Skeletal muscle tissue (tissue), 4 donors: Measurements from ENCODE around the gene XPR1. TPM values are rescaled to one million over a fixed set of nuclear protein-coding genes. Genes with fewer than 3 reads are reported as not detected.
"Not testable (repeated sequence)": the region's sequence is repeated elsewhere in the genome, so short reads cannot be mapped to it uniquely, and the experiment has no call there.

Experiments used
- H3K27ac ChIP-seq: one replicate; pipeline ENCODE4 v1.7.0; 2013; ENCODE audit warnings: mild to moderate bottlenecking, low read depth, low read length, inconsistent platforms
- H3K27me3 ChIP-seq, 3 donors: one replicate each; pipeline ENCODE4 v1.7.0; 2013; ENCODE audit warnings: low read length in 3 of 3; ENCODE audit not compliant: control insufficient read depth in 3 of 3, insufficient read depth in 3 of 3
- H3K36me3 ChIP-seq, 3 donors: one replicate each; pipeline ENCODE4 v1.7.0; 2013; ENCODE audit warnings: low read length in 3 of 3; ENCODE audit not compliant: control insufficient read depth in 3 of 3, insufficient read depth in 3 of 3
- H3K4me1 ChIP-seq, 3 donors: one replicate each; pipeline ENCODE4 v1.7.0; 2013; ENCODE audit warnings: low read length in 3 of 3, mild to moderate bottlenecking in 3 of 3; ENCODE audit not compliant: control insufficient read depth in 3 of 3, insufficient read depth in 3 of 3
- H3K4me3 ChIP-seq, 3 donors: one replicate each; pipeline ENCODE4 v1.7.0; 2013; ENCODE audit warnings: low read length in 3 of 3
- H3K9ac ChIP-seq, 3 donors: one replicate each; pipeline ENCODE4 v1.7.0; 2013; ENCODE audit warnings: low read length in 3 of 3, mild to moderate bottlenecking in 3 of 3, moderate library complexity in 2 of 3, low read depth in 1 of 3
- H3K9me3 ChIP-seq, 3 donors: one replicate each; pipeline ENCODE4 v1.7.0; 2013; ENCODE audit warnings: low read length in 3 of 3; ENCODE audit not compliant: control insufficient read depth in 3 of 3
- total RNA-seq: library from RNA; depleted of rRNA; stranded (reverse); fragments of >200 nt; gene quantifications from one replicate; pipeline ENCODE4 v1.2.3, GENCODE V29; 2014
- donor health status: Osteomylitis.

XPR1 gene
- total RNA-seq, 1 donor from 2014 or later = 13.0 TPM

DNA sequence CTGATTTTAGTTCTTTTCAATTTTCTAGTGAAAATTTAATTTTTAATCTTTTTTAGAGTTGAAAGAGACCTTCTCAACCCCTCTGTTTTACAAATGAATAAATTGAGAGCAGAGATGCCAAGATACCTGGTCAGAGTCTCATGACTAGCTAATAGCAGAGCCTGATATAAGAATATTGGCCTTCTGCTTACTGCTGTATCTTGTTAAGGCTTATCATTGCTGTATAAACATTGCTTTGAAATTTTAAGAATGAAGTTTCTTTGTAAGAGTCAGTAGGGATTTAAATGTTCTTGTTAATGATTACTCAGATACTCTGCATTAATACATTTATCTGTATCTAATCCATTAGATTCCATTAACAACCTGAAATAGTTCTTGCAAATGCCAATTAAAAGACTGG, 9.8 kb downstream of the XPR1 start:
- H3K4me1 ChIP-seq = peaks cover 17 to 18% (median 17%) of the 10 kb centered on the region in 3 donors
- H3K9ac ChIP-seq = no peak overlapping the region
- H3K36me3 ChIP-seq = no peaks in the 10 kb centered on the region
- H3K27ac ChIP-seq = no peak overlapping the region
- no peaks in the 10 kb centered on the region for H3K27me3 ChIP-seq
- H3K4me3 ChIP-seq = no peak overlapping the region
- no peaks in the 10 kb centered on the region for H3K9me3 ChIP-seq

- Histone ChIP-seq H3K9ac (no peak overlapping the region), H3K4me1 (peaks cover 17 to 18% (median 17%) of the 10 kb centered on the region in 3 donors), H3K4me3 (no peak overlapping the region), H3K9me3 (no peaks in the 10 kb centered on the region), H3K27ac (no peak overlapping the region), H3K27me3 (no peaks in the 10 kb centered on the region), H3K36me3 (no peaks in the 10 kb centered on the region)
Observed at GRCh38 chr1:180642781-180643180, 11.0 kb downstream of the XPR1 start.

DNA sequence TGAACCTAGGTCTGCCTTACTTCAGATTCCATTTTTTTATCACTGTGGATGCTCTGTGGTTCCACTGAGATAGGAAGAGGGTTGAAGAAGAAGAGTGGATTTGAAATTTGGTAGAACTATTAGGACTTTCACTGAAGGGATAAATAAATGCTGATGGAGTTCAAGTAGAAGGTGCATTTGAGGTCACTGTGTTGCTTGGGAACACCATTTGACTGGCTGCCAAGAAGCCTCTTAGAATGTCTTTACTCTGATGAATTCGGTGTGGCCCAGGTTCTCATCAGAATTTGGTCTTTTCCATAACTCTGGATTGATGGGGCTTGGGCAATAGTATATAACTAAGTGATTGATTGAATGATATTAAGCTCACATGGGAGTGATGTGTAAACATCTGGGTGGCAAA, 11.9 kb downstream of the XPR1 start:
- peaks cover 17 to 18% (median 17%) of the 10 kb centered on the region in 3 donors for H3K4me1 ChIP-seq
- no peak overlapping the region for H3K4me3 ChIP-seq
- H3K27me3 ChIP-seq = no peaks in the 10 kb centered on the region
- H3K9ac ChIP-seq = no peak overlapping the region
- H3K9me3 ChIP-seq = no peaks in the 10 kb centered on the region
- H3K36me3 ChIP-seq = no peaks in the 10 kb centered on the region
- H3K27ac ChIP-seq = no peak overlapping the region

DNA sequence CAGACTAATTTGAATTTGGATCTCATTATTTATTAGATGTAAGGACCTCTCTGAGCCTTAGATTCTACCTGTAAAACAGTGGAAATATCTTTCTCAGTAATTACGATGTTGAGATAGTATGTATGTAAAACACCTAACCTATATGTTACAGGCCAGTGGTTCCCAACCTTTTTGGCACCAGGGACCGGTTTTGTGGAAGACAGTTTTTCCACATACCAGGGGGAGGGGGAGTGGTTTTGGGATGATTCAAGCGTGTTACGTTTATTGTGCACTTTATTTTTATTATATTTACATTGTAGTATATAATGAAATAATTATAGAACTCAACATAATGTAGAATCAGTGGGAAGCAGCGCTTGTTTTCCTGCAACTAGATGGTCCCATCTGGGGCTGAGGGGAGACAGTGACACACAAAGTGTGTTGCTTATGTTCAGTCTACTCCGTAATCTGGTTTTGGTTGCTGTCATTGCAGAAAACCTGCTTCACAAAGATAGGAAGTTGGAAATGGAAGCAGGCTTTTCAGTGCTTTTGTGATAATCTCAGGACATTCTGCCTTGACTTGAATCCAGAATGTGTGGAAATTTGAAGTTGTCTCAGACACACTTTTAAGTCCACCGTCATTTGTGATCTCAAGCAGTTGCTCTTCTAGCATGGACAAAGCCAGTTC, 12.8 kb downstream of the XPR1 start:
- Histone ChIP-seq H3K9ac (no peak overlapping the region), H3K4me3 (no peak overlapping the region), H3K27me3 (no peaks in the 10 kb centered on the region), H3K4me1 (peaks cover 17% of the 10 kb centered on the region in 3 donors), H3K9me3 (no peaks in the 10 kb centered on the region), H3K27ac (no peak overlapping the region), H3K36me3 (no peaks in the 10 kb centered on the region)

- not testable (repeated sequence) for H3K9me3 ChIP-seq, H3K9ac ChIP-seq, H3K27me3 ChIP-seq, H3K27ac ChIP-seq, H3K36me3 ChIP-seq, H3K4me3 ChIP-seq
- peaks cover 11 to 15% (median 12%) of the 10 kb centered on the region in 3 donors for H3K4me1 ChIP-seq
Observed at GRCh38 chr1:180645261-180645660, 13.4 kb downstream of the XPR1 start.

DNA sequence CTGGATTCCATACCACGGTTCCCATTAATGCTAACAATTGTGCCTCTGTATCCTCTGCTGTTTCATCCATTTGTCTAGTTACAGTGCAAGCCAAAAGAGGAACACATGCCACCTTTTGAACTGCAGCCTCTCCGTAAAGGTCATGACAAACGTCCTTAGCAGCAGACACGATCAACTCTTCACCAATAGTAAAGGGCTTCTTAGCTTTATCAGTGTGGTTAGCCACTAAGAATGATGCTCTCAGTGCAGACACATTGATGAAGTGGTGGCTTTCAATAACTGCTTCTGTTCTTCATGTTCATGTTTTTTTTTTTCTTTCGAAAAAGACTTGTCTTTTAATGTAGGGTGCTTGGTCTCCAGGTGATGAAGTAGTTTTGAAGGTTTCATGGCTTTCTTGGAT, 14.3 kb downstream of the XPR1 start:
- Histone ChIP-seq H3K27me3 (no peaks in the 10 kb centered on the region), H3K4me1 (peaks cover 9 to 10% (median 9%) of the 10 kb centered on the region in 3 donors), H3K9ac (no peak overlapping the region), H3K36me3 (no peaks in the 10 kb centered on the region), H3K4me3 (no peak overlapping the region), H3K27ac (no peak overlapping the region), H3K9me3 (no peaks in the 10 kb centered on the region)

GRCh38 chr1:180646547-180646946, 14.7 kb downstream of the XPR1 start:
- H3K27me3 ChIP-seq = no peaks in the 10 kb centered on the region
- no peaks in the 10 kb centered on the region for H3K36me3 ChIP-seq
- no peak overlapping the region for H3K9ac ChIP-seq
- H3K9me3 ChIP-seq = no peaks in the 10 kb centered on the region
- H3K4me3 ChIP-seq = no peak overlapping the region
- H3K27ac ChIP-seq = no peak overlapping the region
- peaks cover 9 to 10% (median 9%) of the 10 kb centered on the region in 3 donors for H3K4me1 ChIP-seq

DNA sequence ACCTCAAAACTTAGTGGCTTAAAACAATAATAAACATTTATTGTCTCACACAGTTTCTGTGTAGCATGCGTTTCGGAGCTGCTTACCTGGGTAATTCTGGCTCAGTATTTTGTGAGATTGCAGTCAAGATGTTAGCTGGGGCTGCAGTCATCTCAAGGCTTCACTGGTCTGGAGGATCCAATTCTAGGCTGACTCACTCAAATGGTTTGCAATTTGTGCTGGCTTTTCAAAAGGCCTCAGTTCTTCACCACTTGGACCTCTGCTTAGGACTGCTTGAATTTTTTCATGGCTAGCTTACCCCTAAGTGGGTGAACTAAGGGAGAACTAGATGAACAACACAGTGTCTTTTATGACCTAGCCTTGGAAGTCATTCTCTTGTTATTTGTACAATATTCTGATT, 21.0 kb downstream of the XPR1 start:
- Histone ChIP-seq H3K9ac (no peak overlapping the region), H3K27ac (no peak overlapping the region), H3K27me3 (no peaks in the 10 kb centered on the region), H3K9me3 (peaks cover 0 to under 1% (median 0%) of the 10 kb centered on the region in 3 donors), H3K4me3 (no peak overlapping the region), H3K36me3 (no peaks in the 10 kb centered on the region), H3K4me1 (no peaks in the 10 kb centered on the region)

DNA sequence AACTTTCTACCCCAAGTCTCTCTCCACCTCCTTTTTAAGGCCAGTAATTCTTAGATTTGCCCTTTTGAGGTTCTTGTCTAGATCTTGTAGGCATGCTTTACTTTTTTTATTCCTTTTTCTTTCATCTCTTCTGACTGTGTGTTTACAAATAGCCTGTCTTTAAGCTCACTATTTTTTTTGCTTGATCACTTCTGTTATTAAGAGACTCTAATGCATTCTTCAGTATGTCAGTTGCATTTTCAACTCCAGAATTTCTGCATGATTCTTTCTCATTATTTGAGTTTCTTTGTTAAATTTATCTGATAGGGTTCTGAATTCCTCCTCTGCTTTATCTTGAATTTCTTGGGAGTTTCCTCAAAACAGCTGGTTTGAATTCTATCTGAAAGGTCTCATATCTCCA, 30.9 kb downstream of the XPR1 start:
- Histone ChIP-seq H3K9me3 (peaks cover 4 to 5% (median 4%) of the 10 kb centered on the region in 3 donors), H3K4me3 (no peak overlapping the region), H3K36me3 (peaks cover 0 to 3% (median 0%) of the 10 kb centered on the region in 3 donors), H3K4me1 (no peaks in the 10 kb centered on the region), H3K27ac (no peak overlapping the region), H3K9ac (no peak overlapping the region), H3K27me3 (no peaks in the 10 kb centered on the region)

GRCh38 chr1:180670681-180671080, 38.9 kb downstream of the XPR1 start:
- Histone ChIP-seq H3K36me3 (no peaks in the 10 kb centered on the region), H3K9me3 (peaks cover 0 to 2% (median 0%) of the 10 kb centered on the region in 3 donors), H3K27ac (no peak overlapping the region), H3K27me3 (no peaks in the 10 kb centered on the region), H3K4me3 (no peak overlapping the region), H3K4me1 (no peaks in the 10 kb centered on the region), H3K9ac (no peak overlapping the region)
